ENCODE data around the gene PBX1.
"Not testable (repeated sequence)": the region's sequence is repeated elsewhere in the genome, so short reads cannot be mapped to it uniquely, and the experiment has no call there.

Gene PBX1

DNA sequence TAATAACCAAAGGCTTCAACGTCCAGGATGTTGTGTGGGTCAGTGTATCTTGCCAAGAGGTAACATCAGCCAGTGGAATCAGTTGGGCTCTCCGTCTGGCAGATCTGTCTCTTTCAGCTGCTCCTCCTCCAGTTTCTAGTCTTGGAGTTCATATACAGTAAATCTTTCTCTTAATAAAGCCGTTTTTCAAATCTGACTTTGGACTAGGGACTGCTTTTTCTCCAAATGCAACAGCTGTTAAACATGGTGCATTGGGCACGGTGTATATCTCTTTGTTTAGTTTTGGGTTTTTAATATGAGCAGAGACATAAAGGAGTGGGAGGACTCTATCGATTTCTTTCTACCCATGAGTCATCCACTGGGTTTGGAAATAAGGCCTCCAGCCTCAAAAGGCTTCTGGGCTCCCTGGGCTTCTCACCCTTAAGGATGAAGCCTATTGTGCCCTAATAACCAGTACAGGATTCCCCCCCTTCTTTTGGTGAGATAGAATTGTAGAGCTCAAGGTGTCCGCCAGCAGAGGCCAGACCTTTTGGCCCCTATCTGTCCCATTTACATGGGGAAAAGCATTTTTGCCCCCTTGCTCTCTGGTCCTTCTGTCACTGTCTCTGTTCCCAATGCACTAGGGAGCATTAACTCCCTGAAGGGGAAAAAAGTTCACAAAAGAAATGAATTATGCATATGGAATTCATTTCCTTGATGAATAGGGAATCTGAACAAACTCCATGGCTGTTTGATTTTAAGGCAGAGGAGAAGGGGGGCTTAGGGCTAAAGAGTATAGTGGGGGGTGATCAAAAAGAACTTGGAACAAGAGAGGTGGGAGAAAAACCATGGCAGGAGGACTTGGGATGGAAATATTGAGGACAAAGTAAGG is 86.0 kb downstream of the PBX1 start:
- no peak for DNase-seq

DNA sequence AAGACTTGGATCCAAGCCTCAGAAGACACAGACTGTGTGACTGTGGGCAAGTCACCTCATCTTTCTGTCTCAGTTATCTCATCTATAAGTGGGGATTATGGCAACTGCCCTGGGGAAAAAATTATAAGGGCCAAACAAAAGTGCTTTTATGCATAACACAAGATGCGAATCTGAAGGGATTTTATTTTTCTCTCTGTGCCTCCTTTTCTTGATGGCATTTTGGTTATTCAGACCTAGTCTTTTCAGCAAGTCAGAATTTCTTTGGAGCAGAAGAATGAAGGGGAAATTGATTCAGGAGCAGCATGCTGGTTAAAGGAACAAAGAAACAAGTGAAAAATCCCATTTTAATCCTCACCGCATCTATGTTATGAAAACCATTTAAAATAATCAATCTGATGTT is 86.9 kb downstream of the PBX1 start:
- DNase-seq = no peak

DNA sequence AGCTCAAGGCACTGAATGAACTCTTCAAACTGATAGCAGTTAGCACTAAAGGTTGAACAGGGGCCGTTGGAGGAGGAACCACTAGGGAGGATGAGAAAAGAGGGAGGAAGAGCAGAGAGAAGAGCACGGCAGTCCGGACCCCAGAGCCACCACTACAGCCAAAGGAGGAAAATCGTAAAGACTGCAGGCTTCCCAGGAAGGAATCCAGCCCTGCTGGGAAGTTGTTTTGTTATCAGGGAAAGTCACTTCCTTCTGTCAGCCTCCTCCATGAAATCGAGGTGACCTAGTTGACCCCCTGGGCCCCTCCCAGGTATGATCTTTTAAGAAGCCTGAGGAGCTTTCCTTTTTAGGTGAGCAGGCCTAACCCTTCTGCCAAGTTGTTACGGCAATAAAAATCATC is 88.2 kb downstream of the PBX1 start:
- no peak for DNase-seq

DNA sequence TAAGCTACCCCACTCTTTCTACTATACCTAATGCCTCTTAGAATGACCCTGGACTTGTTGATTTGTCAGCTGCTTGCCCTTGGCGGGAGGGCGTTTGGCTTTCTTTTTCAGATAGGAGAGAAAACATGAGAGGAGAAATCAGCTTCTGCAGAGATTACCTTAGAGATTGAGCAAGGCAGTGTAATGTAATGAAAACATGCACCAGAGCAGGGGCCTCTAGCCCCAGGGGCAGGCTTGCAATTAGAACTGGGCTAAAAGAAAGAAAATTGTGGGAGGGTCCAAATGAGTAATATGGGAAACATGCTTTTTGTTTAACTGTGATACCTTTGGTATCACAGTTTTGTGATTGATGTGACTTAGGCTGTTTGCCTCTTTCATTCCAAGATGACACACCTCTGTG is 89.7 kb downstream of the PBX1 start:
- no peak for DNase-seq

DNA sequence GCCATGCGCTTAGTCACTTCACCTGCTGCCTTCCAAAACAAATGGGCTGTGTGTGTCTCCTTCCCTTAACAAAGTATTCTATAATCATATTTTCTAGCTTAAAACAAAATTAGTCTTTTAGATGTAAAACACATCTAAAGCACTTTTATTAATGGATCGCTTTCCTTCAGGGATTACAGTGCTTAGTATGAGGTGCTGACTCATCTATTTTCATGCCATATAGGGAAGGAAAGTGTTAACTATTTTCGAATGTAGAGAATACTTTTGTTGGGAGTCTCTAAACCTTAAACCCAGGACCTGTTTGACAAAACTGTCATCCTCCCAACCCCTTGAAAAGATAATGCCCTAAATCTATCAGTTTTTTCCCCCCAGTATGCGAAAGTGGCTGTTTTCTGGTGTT is 90.2 kb downstream of the PBX1 start:
- no peak for DNase-seq

DNA sequence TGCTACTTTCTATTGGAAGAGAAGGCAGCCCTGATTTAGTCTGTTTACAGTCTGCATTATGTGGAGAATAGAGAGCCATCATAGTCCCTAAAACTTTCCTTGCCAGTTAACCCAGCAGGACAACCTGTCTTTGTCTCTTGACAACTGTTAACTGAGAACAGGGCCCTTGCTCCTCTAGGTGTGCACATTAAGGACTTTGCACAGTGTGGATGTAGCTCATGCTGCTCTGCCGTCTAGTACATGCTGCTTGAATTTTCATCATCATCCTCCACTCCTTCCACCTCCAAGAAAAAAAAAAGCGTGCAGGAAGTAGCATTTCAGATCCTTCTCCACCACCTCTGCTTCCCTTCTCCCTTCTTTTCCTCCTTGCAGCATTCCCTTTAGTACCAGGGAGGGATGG is 91.5 kb downstream of the PBX1 start:
- DNase-seq = no peak

DNA sequence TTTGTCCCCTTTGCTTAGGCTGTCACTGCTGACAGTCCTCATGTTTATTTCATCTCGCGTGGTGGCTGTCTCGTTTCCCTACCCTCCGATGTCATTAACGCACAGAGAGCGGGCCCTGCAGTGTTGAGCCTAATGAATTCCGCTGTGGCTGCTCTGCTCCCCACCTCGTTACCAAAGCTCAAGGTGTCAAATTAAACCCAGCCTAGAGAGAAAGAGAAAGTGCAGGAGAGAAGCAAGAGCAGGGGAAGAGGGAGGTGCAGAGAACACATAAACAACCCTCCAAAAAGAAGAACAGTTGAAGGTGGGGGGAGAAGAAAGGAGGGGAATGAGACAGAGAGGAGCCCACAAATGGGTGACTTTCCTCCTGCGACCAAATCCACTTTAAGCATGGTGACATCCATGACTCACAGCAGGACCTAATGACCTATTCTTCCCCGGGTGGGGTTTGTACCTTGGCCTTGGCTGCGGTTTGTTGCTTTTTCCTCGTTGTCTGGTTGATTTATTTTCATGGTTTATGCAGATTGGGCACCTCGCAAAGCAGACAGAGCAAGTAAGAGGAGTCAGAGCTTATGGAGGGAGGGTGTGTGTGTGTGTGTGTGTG is 92.5 kb downstream of the PBX1 start:
- DNase-seq = peak in 2 of 5 experiments; percentile 4 to 17

DNA sequence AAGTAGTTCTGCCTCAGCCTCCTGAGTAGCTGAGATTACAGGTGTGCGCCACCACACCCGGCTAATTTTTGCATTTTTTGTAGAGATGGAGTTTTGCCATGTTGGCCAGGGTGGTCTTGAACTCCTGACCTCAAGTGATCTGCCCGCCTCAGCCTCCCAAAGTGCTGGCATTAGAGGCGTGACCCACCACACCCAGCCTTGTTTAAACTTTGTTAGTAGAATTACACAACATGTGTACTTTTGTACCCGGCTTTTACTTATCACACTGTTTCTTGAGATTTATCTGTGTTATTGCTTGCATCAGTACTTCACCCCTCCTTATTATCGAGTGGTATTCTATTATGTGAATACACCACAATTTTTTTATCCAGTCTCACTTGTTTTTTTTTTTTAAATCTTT is 94.0 kb downstream of the PBX1 start:
- not testable (repeated sequence) for DNase-seq

DNA sequence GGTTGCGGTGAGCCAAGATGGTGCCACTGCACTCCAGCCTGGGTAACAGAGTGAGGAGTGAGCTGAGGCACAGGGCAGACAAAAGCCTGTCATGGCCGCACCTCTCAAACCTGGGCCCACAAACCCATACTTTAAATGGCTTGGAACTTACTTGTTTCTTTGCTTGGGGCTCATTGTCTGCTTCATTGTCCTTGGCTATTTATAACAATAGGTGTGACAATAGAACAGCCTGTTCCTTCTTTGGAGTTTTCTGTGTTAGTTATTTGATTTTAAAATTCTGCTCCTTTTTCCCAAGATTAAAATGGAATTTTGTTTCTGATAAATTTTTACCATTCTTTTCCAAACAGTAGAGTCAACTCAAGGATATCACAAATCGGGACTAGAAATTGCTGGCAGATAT is 94.7 kb downstream of the PBX1 start:
- DNase-seq = no peak

DNA sequence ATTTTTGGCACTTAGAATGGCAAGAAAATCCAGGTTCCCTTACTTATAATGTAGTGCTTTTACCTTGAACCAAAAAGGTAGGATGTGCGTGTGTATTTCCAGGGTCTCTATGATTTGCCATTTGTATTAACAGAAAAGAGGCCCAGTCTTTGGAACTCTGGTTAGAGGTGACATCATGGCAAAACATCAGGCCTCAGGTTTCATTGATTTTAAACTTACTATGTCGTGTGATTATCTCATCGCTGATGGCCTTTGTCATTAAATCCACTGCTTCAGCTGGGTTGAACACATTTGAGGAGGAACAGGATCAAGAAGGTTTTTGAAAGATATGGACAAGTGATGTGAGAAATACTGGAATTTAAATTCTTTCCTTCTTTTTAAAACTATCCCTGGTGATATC is 95.2 kb downstream of the PBX1 start:
- no peak for DNase-seq

DNA sequence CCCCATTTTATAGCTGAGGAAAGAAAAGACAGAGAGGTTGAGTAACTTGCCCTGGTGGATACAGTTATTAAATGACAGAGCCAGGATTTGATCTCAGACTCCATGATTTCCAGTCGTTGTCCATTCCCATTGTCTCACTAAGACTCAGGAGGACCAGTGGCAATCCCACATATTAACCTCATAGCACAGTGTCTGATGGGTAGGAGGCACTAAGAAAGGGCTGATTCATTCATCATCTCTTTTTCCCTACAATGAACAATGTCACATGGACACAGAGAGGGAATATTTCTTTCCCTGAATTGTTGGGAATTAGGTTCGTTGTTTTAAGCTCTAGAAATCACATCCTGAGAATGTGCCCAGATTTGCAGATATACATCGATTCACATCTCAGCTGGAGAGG is 99.9 kb downstream of the PBX1 start:
- no peak for DNase-seq

DNA sequence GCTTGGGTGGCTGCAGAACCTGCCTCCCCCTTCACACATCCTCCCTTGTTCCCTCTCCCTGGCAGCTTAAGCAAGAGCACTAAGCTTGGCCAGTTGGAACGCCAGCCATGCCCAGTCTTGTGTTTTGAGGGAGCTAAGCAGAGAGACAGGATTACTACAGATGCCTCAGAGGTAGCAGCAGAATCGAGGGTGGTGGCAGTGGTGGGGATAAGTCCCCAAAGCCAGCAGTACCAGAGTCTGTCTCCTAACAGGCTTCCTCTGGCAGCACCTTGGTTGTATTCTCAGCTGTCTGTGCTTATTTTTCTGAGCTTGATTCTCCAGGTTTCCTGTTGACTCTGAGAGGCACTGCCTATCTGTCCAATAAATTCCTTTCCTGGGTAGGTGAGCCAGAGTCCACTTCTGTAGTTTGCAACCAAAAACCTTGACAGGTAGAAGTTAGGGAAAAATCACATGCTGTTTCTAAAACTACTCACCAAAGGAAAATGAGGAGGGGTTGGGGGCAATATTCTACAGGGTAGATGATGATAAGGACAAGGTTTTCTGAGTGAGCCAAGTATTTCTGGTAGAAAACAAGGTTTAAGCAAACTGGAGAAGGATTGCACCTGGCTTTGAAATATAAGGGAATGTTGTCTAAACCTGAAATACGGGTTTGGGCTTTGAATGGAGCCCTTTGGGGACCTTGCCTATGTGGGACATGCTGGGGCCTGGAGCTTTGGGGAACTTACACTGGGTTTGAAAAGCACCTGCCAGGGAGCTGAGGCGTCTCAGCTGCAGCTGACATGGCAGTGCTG is 100.8 kb downstream of the PBX1 start:
- no peak for DNase-seq

DNA sequence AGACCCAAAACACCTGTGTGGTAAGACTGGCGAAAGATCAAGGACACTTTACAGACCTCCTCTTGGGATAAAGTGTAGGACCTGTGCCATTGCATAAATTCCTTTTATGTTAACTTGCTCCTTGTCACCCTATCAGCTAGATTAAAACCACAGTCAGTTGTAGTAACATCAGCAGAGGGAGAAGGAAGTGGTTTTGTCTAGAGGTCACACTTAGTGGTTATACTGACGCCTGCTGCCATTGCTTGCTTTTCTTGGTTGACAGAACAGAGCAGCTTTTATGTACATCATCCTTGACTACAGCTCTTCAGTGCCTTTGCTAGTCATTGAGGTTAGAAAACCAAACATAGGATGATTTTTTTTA is 101.4 kb downstream of the PBX1 start:
- peak in 2 of 5 experiments; percentile 16 to 90 for DNase-seq

DNA sequence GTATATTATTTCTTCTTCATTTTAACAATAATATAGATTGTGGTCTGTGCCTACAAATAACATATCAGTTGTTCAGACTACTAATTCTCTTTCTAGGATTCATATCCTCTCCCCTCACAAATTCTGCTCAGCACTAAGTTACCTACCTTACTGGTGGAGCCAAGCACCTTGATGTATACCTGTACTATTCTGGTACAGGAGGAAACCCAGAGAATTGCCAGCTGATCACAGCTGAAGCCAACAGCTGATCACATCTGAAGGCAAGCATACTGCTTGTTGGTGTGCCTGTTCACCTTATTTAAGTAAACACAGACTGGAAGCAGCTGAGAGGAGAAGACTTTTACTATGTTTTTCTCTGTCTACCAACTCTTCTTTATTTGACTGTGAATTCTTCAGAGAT is 101.8 kb downstream of the PBX1 start:
- DNase-seq = peak in 1 of 5 experiments; percentile 26

DNA sequence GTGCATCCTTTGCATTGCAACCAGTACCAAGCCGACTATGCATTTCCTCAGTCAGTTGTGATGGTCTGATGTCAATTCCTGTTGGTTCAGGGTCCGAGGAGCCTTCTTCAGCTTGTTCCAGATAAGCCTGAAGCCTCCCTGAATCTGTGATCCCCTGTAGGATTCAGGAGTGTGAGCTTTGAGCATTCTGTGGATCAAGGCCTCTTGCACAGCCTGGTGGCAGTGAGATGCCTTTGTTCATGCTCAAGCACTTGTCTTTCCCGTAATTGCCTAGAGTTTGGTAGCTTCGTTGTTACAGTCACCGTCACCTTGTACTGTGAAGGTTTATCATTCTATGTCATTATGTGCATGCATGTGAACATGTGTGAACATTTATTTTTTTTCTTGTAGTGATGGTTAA is 103.5 kb downstream of the PBX1 start:
- DNase-seq = no peak

DNA sequence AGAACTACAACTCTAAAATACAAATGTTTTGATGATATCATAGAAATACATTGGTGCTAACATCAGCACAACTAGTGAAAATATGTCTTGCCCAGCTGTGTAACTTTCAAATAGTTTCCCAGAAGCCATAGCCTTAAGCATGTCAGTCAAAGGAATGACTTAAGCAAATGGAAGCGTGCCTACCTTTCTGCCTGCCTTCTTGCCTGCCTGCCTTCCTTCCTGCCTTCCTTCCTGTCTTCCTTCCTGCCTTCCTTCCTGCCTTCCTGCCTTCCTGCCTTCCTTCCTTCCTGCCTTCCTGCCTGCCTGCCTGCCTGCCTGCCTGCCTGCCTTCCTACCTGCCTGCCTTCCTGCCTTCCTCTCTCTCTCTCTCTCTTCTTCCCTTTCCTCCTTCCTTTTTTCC is 104.0 kb downstream of the PBX1 start:
- DNase-seq = no peak

DNA sequence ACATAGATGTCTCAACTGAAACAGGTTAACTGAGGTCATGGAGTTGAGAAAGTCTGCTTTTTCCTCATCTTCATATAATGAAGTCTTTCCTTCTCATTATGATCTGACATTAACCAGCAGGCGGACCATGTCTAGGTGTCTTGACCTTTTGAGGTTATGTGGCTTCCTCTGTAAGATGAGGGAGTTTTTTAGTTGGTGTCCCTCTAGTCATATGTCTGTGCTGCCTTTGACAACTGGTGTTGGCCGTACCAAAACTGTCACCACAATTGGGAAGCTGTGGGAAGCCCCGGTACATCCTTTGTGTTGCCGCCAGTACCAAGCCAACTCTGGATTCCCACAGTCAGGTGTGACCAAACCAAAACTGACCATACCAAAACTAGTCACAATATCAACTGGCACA is 105.1 kb downstream of the PBX1 start:
- DNase-seq = no peak

DNA sequence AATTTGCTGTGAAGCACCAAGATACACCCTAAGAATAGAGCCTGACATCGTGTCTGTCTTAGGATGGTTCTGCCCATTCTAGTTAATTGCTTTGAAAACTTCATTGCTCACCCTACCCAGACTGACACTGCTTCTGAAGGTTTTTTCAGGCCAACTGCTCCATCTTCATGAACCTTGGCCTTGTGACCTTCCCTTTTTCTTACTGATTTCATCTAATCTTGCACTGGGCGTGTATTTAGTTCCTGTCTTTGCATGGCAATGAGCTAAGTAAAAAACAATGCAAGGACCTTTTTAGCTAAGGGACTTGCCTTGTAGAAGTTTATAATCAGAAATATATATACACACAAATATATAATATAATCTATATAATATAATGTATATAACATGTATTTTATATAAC is 108.0 kb downstream of the PBX1 start:
- DNase-seq = no peak

DNA sequence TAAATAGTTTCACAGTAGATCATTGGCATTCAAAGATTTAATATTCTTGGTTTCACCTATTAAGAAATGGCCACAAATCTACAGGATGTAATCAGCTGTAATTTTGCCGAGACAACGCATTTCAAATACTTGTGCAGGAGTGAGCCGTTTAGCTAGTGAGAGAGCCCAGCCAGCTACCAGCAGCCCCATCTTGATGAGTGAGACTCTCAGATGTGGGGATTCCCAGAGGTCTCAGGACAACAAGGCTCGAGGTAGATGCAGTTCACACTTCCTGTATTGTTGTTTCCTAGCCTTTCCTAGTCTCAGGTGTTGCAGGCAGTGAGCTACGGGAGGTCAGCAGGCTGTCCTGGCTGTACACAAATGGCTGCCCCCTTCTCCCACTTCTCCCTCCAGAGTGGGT is 108.6 kb downstream of the PBX1 start:
- no peak for DNase-seq

DNA sequence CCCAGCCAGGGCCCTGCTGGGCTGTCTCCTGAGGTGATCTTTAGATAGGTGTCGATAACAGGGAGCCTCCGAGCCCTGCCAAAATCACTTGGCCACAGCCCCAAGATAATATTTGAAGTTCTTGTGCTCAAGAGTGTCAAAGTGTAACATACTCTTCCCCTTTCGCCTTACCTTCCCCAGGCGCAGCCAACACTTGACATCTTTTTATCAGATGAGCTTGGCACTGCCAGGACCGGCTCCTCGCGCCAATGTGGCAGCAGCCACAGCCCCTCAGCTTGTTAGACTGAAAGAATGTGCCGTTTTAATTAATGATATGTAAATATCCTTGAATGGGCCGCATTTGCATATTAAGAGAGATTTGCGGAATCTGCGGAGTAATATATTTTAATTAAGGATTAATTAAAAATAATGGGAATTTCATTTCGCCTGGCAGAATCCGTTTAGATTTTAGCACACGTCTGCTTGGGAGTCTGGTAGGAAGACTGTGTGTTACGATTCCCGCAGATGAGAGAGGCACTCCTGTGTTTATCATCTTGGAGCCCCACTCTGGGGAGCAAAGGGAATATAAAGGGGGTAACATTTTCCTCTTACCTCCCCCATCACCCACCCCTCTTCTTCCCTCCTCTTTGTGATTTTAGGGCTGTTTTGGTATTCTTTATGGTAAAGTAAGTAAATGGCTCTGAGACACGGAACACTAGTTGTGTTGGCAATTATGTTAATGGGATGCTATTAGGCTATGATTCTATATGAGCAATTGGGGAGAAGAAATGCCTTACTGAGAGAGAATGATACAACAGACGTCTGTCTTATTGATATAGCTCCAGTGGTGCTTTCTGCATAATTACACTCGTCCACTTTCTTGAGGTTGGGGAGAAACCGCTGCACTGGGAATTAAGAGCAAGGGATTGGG is 109.8 kb downstream of the PBX1 start:
- no peak for DNase-seq

DNA sequence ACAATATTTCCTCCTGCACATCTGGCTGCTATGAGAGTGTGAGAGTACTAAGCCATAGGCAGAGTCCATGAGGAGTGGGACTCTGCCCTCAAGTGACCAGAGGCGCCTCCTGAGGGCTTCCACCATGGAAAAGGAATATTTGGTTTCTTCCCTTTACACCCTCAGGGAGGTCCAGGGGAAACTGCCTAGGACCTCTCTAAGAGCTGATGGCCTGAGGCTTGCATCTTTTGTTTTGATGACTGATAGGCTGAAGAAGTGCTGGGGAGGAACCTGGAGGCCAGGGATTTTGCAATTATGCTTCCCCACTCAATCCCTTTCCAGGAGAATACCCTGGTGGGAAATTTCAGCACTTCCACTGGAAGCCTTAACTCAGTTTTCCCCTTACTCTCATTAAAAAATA is 111.0 kb downstream of the PBX1 start:
- DNase-seq = no peak

DNA sequence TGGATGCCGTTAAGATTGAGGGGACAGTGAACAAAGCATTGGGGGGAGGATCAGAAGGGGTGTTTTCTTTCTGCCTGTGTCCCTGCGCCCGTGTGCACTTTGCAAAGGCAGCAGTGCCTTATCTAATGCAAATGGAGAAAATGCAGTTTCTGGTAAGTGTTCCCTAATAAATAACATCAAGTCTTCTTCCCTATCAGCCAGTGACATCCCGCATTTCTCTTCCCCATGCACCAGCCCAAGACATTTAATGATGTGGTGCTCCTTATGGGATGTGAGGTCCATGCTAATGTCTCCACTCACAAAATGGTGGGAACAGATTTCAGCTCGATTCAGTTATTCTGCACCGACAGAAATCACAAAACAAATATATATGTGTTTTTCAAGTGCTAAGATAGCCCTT is 111.8 kb downstream of the PBX1 start:
- no peak for DNase-seq

Measured in T-helper 2 cell (primary cell).